NCI-H1694 (cell line): Measurements from ENCODE around the gene ARHGEF1.

Source experiments
- DNase-seq: peaks from one replicate; lab custom pipeline; 2025; lab: John Stamatoyannopoulos, UW

The ARHGEF1 gene

GRCh38 chr19:41883821-41884733 is 1.1 kb downstream of the ARHGEF1 start:
- DNase-seq = peak; percentile 85

- no peak for DNase-seq
Measured at GRCh38 chr19:41886761-41887710, 4.1 kb downstream of the ARHGEF1 start.

- no peak for DNase-seq
Measured at GRCh38 chr19:41887711-41888382, 4.9 kb downstream of the ARHGEF1 start.

GRCh38 chr19:41888926-41889325 is 5.9 kb downstream of the ARHGEF1 start:
- no peak for DNase-seq

- DNase-seq = no peak
Measured at GRCh38 chr19:41889896-41890295, 6.9 kb downstream of the ARHGEF1 start.

- no peak for DNase-seq
Measured at GRCh38 chr19:41890936-41891335, 8.0 kb downstream of the ARHGEF1 start.

GRCh38 chr19:41892173-41892902 is 9.4 kb downstream of the ARHGEF1 start:
- DNase-seq = no peak

GRCh38 chr19:41893899-41894298 is 10.9 kb downstream of the ARHGEF1 start:
- DNase-seq = no peak

GRCh38 chr19:41894350-41894749 is 11.4 kb downstream of the ARHGEF1 start:
- no peak for DNase-seq

- DNase-seq = peak; percentile 19
Measured at GRCh38 chr19:41895745-41896580, 13.0 kb downstream of the ARHGEF1 start.

GRCh38 chr19:41896581-41896942 is 13.6 kb downstream of the ARHGEF1 start:
- DNase-seq = no peak

GRCh38 chr19:41897181-41897580 is 14.2 kb downstream of the ARHGEF1 start:
- no peak for DNase-seq

- no peak for DNase-seq
Measured at GRCh38 chr19:41897820-41898219, 14.8 kb downstream of the ARHGEF1 start.

GRCh38 chr19:41898235-41898634 is 15.3 kb downstream of the ARHGEF1 start:
- DNase-seq = no peak

- DNase-seq = no peak
Measured at GRCh38 chr19:41901707-41902360, 18.9 kb downstream of the ARHGEF1 start.

GRCh38 chr19:41902594-41902993 is 19.6 kb downstream of the ARHGEF1 start:
- DNase-seq = no peak

- DNase-seq = no peak
Measured at GRCh38 chr19:41903193-41903953, 20.4 kb downstream of the ARHGEF1 start.

GRCh38 chr19:41904118-41904870 is 21.3 kb downstream of the ARHGEF1 start:
- DNase-seq = no peak
